GM19455 (cell line): Measurements from ENCODE around the gene ARHGAP5.

ENCODE experiments used
- ATAC-seq: cut with Tn5 transposase; IDR thresholded peaks from one replicate; pipeline ENCODE4 v1.9.1; 2021; ENCODE audit not compliant: unreplicated experiment

ARHGAP5 gene

DNA sequence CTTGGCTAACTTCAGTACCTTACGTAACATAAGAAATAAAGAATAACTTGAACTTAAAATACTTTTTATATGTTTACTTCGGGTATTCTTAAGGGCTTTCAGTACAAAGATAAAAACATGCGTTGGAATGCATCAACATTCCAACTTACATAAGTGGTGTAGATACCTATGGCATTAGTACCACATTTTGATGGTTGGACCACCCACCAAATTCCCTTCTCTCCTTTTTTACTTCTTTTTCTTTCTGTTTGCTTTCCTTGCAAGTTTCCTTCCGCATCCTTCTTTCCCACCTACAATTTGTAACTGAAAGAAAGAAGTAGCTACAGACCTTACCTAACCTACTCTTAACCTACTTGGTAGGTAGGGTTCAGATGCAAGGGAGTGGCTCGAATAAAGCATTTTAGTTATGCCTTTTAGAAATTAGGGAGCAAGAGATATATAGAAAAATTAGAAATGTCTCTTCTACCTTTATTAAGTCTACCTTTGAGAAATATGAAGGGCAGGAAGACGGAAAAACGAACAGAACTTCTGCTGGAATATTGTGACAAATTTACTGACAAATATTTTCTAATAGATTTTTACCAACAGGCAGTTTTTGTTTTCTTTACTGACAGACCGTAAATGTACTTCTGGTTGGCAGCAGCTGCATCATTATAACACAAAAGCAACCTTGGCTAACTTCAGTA lies 2.1 kb upstream of the ARHGAP5 start:
- ATAC-seq, result no peak

- no peak for ATAC-seq
These were observed 1.3 kb upstream of the ARHGAP5 start for GRCh38 chr14:32075672-32076277.

DNA sequence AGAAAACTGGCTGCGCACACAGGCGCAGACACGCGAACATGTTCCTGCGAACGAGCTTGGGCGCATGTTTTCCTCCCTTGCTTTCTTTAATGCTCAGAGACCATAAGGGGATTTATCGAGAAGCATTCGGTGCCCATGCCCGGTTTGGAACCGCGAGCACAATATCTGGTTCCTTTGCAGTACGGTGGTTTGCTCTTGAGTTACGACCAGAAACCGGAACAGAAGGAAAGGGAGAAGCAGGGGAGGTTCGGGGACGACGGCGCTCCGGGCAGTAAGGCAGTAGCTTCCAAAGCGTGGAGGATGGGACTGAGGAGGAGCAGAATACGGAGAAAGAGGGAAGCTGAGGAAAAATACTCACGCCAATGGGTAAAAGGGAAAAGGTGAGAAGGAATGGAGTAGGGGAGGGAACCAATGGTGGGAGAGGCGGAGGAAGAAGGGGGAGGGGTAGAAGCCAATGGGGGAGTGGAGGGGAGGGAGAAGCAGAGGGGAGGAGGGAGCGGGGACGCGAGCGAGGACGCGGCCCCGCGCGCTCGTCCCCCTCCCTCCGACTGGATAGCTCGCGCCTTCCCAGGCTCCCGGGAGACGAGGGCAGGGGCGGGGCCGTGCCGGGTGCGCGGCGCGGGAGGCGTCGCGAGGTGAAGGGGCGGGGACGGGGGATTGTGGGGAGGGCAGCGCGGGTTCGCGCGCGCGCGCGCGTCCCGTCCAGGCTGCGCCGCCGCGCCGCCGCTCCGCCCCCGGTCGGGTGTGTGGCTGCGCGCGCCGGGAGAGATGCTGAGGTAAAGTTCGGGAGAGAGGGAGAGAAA lies 625 bp upstream of the ARHGAP5 start:
- ATAC-seq, result peak; percentile 43

DNA sequence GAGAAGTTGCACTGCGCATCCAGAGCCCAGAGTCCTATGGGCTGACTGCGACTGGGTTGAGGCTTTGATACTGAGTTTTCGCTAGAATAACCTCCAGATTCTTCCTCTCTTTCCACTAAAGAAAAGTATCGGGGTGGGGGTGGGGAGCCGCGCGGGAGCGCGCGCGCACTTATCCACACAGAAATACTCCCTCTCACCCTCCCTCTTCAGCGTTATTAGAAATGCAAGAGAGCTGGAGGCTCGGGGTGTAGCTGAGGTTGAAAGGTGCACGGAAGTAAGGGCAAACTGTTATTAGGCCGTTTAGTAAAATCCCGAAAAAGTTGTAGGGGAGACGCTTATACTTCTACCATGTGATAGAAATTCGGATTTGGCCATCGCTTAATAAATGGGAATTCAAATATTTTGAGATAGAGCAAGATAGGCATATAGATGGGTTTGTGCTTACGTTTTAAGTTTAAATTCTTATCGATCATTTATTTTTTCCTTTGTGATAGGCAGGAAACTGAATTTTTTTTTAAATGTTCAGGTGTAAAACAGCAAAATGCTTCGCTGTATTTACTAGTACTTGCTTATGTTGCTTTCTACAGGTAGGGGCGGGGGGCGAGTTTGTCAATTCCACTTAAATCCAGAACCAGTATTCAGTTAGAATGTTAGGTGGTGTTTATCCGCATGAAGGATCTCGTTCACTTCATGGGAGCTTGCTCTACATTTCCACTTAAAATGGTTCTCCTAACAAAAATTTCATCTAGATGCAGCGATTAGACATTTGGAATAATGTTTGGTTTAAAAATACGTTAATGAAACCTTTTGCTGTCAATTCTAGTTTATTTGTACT lies 1.1 kb downstream of the ARHGAP5 start:
- ATAC-seq, result peak; percentile 12

- no peak for ATAC-seq
These were observed 1.7 kb downstream of the ARHGAP5 start for GRCh38 chr14:32078858-32079216.

- ATAC-seq, result no peak
These were observed 2.2 kb downstream of the ARHGAP5 start for GRCh38 chr14:32079264-32079663.

DNA sequence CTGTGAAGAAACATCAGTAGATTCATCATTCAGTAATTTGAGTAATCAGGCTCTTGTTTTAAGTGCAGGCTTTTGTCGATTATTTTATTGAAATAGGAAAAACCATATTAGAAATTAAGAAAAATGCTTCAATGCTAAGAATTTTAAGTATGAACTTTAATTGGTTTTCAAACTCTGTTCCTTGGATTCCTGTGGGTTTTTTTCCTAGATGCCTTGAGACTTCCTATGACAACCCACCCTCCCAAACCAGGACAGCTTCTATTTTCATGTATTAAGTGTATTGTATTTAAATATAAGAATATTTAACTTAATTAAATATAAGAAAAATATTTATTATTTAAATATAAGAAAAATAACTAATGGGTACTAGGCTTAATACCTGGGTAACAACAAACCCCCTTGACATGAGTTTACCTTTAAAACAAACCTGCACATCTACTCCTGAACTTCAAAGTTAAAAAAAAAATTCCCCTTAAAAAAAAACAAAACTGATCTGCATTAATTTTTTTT lies 3.0 kb downstream of the ARHGAP5 start:
- ATAC-seq, result no peak

- ATAC-seq, result no peak
These were observed 4.8 kb downstream of the ARHGAP5 start for GRCh38 chr14:32081901-32082300.

DNA sequence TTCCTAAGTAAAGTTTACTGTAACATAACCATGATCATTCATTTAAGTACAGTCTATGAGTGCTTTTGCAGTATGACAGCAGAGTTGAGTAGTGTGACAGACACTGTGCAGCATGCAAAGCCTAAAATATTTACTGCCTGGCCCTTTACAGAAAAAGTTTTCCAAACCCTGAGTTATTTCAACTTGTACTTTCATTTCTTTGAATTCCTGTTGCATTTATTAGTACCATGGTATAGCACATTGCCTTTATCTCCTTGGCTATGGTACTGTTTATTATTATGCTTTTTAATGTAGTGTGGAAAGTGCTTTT lies 6.2 kb downstream of the ARHGAP5 start:
- ATAC-seq, result no peak

- ATAC-seq, result no peak
These were observed 6.7 kb downstream of the ARHGAP5 start for GRCh38 chr14:32083789-32084188.

DNA sequence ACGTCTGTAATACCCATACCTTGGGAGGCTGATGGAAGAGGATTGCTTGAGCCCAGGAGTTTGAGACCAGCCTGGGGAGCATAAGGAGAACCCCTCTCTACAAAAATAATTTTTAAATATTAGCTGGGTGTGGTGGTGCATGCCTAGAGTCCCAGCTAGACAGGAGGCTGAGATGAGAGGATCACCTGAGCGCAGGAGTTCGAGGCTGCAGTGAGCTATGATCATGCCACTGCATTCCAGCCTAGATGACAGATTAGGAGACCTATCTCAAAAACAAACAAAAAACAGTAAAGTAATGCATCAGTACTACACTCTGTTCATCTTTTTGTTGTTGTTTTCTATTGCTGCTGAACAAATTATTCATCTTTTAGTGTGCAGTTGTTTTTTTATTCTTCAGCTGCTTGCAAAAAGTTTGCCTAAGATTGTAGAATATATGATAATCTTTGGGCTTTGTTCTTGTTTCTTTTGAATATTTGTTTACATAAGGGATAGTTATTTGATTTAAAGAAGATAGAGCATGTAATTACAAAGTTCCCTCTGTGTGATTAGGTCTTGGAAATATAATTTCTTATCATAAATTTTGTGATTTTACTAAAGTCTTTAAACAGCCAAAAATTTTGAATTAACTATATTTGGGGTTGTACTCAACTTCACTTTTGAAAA lies 8.2 kb downstream of the ARHGAP5 start:
- no peak for ATAC-seq

DNA sequence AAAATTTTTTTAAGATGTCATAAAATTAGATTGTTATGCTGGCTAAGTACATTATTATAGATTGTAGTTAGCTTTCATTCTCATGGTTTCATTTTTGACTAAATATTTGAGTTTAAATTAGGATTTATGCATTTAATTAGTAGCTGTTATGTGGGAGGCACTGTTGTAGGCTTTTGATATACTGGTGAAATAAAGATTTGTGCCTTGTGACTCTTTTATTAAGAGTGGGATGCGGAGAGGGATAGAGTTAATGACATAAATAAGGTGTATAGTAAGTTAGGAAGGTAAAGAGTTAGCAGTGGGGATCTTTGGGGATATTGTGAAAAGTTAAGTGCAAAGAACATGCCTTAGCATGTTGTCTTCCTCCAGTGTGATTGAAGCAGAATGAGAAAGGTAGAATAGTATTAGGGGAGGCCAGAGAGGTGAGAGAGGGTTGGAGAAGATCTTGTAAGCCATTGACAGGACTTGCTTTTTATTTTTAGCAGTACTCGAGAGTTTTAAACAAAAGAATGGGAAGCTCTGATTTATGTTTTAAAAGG lies 8.8 kb downstream of the ARHGAP5 start:
- ATAC-seq, result no peak

DNA sequence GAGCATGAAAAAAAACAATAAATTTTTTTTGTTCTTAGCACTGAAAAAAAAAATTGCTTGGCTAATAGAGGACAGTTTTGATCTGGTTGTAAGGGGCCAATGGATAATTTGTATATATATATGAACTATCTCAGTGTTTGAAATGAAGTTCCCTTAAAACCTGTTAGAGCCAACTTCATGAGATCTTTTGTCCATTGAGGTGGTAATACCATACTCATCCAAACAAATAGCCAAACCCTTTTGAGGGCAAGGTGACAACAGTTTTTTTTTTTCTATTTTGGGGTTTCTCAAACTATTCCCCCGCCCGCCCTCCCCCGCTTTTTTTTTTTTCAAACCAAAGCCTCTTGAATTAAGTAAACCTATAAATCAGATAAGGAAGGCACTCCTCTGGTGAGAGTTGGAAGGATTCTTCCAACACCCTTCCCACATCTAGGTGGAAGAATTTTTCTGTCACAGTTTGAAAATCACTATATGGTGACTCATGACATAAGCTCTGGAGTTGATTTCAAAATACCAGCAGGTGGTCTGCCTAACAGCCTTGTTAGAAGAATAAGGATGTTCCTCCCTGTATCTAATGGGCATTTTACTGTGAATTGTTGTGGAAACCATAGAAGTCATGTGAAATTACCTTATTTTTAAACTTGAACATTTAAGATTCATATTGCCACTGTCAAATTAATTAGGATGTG lies 10.2 kb downstream of the ARHGAP5 start:
- ATAC-seq, result no peak

- no peak for ATAC-seq
These were observed 10.8 kb downstream of the ARHGAP5 start for GRCh38 chr14:32087907-32088306.

- no peak for ATAC-seq
These were observed 13.6 kb downstream of the ARHGAP5 start for GRCh38 chr14:32090686-32091085.

DNA sequence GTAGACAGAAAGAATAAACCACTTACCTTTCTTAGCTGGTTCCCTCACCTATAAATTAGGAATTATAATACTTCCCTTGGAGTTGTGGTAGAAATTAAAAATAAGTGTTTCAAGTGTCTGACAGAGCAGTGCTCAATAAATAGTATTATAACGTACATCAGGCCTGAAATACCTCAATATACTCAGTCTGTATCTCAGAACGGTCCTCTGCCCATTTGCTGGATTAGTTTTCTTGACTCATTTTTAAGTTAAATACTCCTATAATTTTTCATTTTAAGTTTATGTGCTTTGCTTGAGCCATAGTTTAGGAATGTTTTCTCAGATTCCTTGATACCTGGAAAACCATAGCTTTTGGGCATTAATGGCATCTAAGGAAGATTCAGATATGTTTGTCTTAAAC lies 22.4 kb downstream of the ARHGAP5 start:
- no peak for ATAC-seq

- no peak for ATAC-seq
These were observed 23.1 kb downstream of the ARHGAP5 start for GRCh38 chr14:32100175-32100574.

- no peak for ATAC-seq
These were observed 25.2 kb downstream of the ARHGAP5 start for GRCh38 chr14:32102152-32102787.

DNA sequence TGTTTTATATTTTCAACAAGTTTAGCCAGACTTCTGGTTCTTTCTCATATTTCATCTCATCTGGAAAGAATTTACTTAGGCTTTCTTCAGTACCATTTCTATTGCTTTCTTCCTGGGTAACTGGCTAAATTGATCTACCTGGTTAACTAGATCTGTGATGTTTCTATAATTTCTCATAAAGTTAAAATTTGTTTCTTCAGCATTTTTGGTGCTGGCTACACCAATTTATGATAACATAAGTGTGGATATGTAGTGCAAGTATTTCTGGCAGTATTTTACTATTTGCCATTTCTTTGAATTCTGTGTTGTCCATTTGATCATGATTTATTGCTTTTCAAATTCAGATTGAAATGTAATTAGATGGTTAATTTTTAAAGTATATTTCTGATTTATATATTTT lies 25.9 kb downstream of the ARHGAP5 start:
- ATAC-seq, result no peak
